HG02973 (cell line): Measurements from ENCODE around the gene CNR2.
A peak's percentile ranks its signal among the peaks of the same experiment; 100 is the strongest.
"Not testable (repeated sequence)": the region's sequence is repeated elsewhere in the genome, so short reads cannot be mapped to it uniquely, and the experiment has no call there.

ENCODE experiments used
- ATAC-seq: cut with Tn5 transposase; IDR thresholded peaks from one replicate; pipeline ENCODE4 v1.9.1; 2021; ENCODE audit warnings: moderate library complexity; ENCODE audit not compliant: unreplicated experiment

Gene CNR2

GRCh38 chr1:23838401-23838866 is 74.7 kb downstream of the CNR2 start:
- no peak for ATAC-seq

DNA sequence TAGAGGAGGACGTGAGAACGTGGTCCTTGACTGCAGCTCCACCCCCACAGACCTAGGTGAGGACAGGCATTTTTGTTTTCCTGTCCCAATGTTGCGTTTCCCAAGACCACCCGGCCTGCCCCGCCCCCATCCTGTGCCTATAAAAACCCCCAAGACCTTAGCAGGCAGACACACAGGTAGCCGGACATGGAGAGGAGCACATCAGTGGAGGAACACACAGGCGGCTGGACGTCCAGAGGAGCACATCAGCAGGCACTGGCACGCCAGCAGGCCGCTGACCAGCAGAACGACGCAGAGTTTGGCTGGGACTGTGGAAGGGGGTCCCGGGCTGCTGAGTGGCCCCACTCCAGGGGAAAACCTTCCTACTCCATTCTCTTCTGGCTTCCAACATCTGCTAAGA is 75.3 kb downstream of the CNR2 start:
- ATAC-seq, result no peak

GRCh38 chr1:23836037-23836436 is 77.1 kb downstream of the CNR2 start:
- ATAC-seq, result no peak

DNA sequence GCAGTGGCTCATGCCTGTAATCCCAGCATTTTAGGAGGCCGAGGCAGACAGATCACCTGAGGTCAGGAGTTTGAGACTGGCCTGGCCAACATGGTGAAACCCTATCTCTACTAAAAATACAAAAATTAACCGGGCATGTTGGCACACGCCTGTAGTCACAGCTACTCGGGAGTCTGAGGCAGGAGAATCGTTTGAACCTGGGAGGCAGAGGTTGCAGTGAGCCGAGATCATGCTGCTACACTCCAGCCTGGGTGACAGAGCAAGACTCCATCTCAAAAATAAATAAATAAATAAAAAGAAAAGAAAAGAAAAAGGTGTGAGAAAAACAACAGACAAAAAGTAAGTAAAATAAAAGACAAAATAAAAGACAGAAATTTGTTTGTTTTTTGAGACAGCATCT is 79.0 kb downstream of the CNR2 start:
- ATAC-seq, result not testable (repeated sequence)

- no peak for ATAC-seq
Measured at GRCh38 chr1:23827717-23828116, 85.4 kb downstream of the CNR2 start.

GRCh38 chr1:23826590-23826989 is 86.6 kb downstream of the CNR2 start:
- ATAC-seq, result not testable (repeated sequence)

GRCh38 chr1:23825762-23826522 is 87.2 kb downstream of the CNR2 start:
- peak; percentile 44 for ATAC-seq

DNA sequence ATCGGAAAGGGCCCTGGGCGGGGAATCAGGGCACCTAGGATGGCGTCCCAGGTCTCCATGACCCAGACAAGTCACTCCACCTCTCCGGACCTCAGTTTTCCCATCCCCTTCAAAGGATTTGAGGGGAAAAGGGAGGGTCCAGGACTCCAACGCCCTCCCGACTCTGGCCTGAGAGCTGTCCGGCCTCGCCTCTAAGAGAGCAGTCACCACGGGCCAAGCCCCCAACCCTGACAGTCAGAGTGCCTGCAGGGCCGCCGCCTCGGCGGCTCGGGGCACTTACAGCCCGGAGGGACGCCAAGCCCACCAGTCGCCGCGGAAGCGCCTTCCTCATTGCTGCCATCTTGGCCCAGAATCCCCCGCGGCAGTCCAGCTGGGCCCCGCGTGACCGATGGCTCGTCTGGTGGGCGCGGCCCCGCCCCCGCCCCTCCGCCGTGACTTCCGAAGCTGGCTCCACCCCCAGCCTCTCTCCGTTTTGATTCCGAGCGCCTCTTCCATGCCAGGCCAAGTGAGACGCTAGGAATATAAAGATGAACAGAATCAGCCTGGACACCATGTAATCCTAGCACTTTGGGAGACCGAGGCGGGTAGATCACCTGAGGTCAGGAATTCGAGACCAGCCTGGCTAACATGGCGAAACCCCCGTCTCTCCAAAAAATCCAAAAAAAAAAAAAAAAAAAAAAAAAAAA is 87.9 kb downstream of the CNR2 start, which contains the start of gene HMGCL:
TSS of gene HMGCL (minus strand) at position 354 of the 686 bp plus-strand sequence. CDS start at position 340, 14 bp downstream.
- peak; percentile 69 for ATAC-seq

GRCh38 chr1:23824711-23825075 is 88.5 kb downstream of the CNR2 start:
- ATAC-seq, result peak; percentile 11

- no peak for ATAC-seq
Measured at GRCh38 chr1:23823767-23824166, 89.4 kb downstream of the CNR2 start.
